ENCODE data around the gene EEF1A2.

The EEF1A2 gene

DNA sequence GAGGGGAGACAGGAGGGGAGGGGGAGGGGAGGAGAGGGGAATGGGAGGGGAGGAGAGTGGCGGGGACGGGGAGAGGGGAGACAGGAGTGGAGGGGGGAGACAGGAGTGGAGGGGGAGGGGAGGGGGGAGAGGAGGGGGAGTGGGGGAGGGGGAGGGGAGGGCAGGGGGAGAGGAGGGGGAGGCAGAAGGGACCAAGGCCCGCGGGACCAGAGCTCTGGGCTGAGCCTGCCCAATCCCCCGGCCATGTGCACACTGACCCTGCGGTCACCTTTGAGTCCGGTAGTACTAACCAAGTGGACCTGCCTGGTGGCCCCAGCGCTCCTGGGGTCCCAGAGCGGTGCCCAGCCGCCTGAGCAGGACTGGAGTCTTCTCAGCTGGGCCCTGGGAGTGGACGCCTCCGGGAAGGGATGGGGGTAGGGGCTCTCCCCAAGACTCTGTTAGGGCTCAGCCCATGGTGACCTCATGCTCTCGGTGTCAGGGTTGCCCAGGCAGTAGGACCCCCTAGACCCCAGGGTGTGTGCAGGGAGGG lies 26.0 kb downstream of the EEF1A2 start:
- peaks cover 100% of the 10 kb centered on the region for H3K27me3 ChIP-seq
- no peak overlapping the region for H3K4me3 ChIP-seq (ENCODE audit: low read depth in 1 of 2, low read length in 1 of 2)
- no peaks in the 10 kb centered on the region for H3K4me1 ChIP-seq (ENCODE audit: control insufficient read depth in 1 of 2, insufficient read depth in 1 of 2, low read depth in 1 of 2, low read length in 1 of 2)
- H3K9me3 ChIP-seq: no peaks in the 10 kb centered on the region
- no peaks in the 10 kb centered on the region for H3K36me3 ChIP-seq
- TF ChIP-seq, protein P1, sequence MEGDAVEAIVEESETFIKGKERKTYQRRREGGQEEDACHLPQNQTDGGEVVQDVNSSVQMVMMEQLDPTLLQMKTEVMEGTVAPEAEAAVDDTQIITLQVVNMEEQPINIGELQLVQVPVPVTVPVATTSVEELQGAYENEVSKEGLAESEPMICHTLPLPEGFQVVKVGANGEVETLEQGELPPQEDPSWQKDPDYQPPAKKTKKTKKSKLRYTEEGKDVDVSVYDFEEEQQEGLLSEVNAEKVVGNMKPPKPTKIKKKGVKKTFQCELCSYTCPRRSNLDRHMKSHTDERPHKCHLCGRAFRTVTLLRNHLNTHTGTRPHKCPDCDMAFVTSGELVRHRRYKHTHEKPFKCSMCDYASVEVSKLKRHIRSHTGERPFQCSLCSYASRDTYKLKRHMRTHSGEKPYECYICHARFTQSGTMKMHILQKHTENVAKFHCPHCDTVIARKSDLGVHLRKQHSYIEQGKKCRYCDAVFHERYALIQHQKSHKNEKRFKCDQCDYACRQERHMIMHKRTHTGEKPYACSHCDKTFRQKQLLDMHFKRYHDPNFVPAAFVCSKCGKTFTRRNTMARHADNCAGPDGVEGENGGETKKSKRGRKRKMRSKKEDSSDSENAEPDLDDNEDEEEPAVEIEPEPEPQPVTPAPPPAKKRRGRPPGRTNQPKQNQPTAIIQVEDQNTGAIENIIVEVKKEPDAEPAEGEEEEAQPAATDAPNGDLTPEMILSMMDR (IDR thresholded peaks at IDR 0.05): no peak
- no peak overlapping the region for H3K27ac ChIP-seq

DNA sequence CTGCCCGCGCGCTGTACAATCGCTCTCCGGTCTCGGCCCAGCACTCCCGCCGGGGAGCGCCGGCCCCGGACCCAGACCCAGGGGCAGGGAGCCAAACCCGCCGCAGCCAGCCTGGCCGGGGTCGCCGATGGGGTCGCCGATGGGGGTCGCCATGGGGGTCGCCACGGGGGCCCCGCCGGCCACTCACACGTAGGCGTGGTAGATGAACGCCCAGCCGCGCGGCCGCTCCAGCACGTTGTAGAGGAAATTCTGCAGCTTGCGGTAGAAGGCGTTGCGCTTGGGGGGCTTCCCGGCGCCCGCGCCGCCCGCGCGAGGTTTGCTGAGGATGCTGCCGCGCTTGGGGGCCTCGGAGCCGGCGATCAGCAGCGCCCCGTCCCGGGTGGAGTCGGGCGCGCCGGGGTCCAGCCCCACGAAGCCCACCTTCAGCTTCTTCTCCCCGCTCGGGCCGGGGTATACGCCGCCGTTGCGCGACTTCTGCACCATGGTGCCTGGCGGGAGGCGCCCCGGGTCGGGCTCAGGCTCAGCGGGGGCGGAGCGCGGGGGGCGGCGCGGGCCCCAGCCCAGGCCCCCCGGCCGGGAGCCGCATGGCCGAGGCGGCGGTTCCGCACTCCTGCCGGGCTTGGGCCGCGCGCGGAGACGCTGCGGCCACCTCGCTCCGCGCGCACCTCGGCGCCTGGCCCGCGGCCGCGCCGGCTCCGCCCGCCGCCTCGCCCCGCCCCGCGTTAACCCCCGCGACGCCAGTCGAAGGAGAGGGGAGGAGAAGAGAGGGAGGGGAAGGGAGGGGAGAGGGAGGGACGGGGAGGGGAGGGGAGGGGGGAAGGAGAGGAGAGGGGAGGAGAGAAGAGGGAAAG lies 26.7 kb downstream of the EEF1A2 start, which contains the start of gene KCNQ2:
Gene KCNQ2, minus strand, starts transcription at position 675 of the 851 bp plus-strand sequence. Its CDS starts 192 bp downstream, at position 483.
- Histone ChIP-seq H3K27ac (no peak within 1 kb of the TSS), H3K4me1 (ENCODE audit: control insufficient read depth in 1 of 2, insufficient read depth in 1 of 2, low read depth in 1 of 2, low read length in 1 of 2) (no peaks in the 10 kb centered on the region), H3K4me3 (ENCODE audit: low read depth in 1 of 2, low read length in 1 of 2) (no peak within 1 kb of the TSS), H3K36me3 (no peaks in the 10 kb centered on the region), H3K27me3 (peaks cover 100% of the 10 kb centered on the region), H3K9me3 (no peaks in the 10 kb centered on the region)
- TF ChIP-seq, protein P1 (IDR thresholded peaks at IDR 0.05): no peak

DNA sequence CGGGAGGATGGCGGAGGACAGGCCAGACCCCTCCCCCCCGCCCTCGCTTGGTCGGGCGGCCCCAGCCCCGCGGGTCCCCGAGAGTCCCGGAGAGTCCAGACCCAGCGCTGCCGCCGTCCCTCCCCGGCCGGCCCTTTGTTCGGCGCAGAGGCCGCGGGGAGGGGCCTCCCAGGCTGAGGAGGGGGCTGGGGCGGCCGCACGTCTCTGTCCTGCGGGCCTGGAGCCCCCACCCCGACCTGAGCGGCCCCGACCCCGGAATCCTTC lies 27.2 kb downstream of the EEF1A2 start:
- H3K27ac ChIP-seq: no peak overlapping the region
- H3K4me3 ChIP-seq (ENCODE audit: low read depth in 1 of 2, low read length in 1 of 2): no peak overlapping the region
- peaks cover 95% of the 10 kb centered on the region for H3K27me3 ChIP-seq
- H3K36me3 ChIP-seq: no peaks in the 10 kb centered on the region
- no peaks in the 10 kb centered on the region for H3K9me3 ChIP-seq
- H3K4me1 ChIP-seq (ENCODE audit: control insufficient read depth in 1 of 2, insufficient read depth in 1 of 2, low read depth in 1 of 2, low read length in 1 of 2): no peaks in the 10 kb centered on the region
- TF ChIP-seq, protein P1 (IDR thresholded peaks at IDR 0.05): no peak

DNA sequence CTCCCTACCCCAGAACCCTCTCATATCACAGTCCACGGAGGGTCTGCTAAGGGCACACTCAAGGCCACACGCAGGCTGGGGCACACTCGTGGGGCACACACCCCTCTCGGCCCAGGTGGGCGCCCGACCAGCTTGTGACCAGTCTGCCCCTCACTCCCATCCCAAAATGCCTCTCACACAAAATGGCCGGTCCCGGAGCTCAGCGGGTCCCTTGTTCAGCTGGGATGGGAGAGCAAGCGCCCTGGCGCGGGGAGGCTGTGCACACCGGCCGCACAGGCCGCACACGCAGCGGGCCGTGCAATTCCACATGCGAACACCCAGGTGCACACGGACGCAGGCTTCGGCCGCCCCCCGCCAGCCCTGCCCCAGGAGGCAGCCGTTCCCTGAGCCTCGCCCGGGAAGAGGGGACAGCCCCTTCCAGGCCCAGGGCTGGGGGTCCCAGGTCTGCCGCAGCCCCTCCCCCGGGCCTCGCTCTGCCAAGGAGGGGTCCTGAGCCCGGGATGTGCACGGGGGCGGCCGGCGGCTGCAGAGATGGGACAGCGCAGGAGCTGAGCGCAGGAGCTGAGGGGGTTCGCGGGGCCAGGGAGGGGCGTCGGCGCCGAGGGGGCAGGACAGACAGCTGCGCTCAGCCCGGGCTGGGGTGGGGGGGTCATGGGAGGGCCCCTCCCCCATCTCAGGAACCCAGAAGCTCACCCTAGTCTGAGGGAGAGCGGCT lies 27.7 kb downstream of the EEF1A2 start:
- H3K4me3 ChIP-seq (ENCODE audit: low read depth in 1 of 2, low read length in 1 of 2): no peak overlapping the region
- H3K36me3 ChIP-seq: no peaks in the 10 kb centered on the region
- TF ChIP-seq, protein P1 (IDR thresholded peaks at IDR 0.05): no peak
- H3K4me1 ChIP-seq (ENCODE audit: control insufficient read depth in 1 of 2, insufficient read depth in 1 of 2, low read depth in 1 of 2, low read length in 1 of 2): no peaks in the 10 kb centered on the region
- no peaks in the 10 kb centered on the region for H3K9me3 ChIP-seq
- H3K27me3 ChIP-seq: peaks cover 90% of the 10 kb centered on the region
- H3K27ac ChIP-seq: no peak overlapping the region

DNA sequence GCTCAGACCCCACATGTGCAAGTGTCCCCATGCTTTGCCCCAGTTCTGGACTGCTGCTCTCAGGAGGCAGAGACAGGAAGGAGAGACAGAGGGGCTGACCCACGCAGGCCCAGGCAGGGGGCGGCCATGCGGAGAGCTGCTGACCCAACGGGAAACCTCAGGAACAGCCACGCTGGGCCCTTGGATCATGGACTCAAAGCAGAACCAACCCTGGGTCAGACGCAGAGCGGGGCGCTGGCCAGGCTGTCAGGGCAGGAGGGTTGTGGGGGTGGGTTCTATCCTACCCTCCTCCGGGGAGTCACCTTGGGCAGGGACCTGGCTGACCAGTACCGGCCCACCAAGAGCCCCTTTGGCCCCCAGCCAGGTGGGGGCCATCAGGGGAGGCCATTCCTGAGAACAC lies 28.5 kb downstream of the EEF1A2 start:
- Histone ChIP-seq H3K27ac (no peak overlapping the region), H3K36me3 (no peaks in the 10 kb centered on the region), H3K4me3 (ENCODE audit: low read depth in 1 of 2, low read length in 1 of 2) (no peak overlapping the region), H3K27me3 (peaks cover 82% of the 10 kb centered on the region), H3K4me1 (ENCODE audit: control insufficient read depth in 1 of 2, insufficient read depth in 1 of 2, low read depth in 1 of 2, low read length in 1 of 2) (no peaks in the 10 kb centered on the region), H3K9me3 (no peaks in the 10 kb centered on the region)
- TF ChIP-seq, protein P1 (IDR thresholded peaks at IDR 0.05): no peak
